ENCODE measurements around the gene ZNF205.

Gene ZNF205

GRCh38 chr16:3140603-3141427 is 28.4 kb downstream of the ZNF205 start:
- TF ChIP-seq GATA1 (IDR thresholded peaks at IDR 0.05; ENCODE audit: low read depth, low read length), result no peak
- TF ChIP-seq POLR2A (IDR thresholded peaks at IDR 0.05; ENCODE audit: low read length), result no peak
- DNase-seq, result no peak

- TF ChIP-seq GATA1 (IDR thresholded peaks at IDR 0.05; ENCODE audit: low read depth, low read length) (no peak), POLR2A (IDR thresholded peaks at IDR 0.05; ENCODE audit: low read length) (no peak)
Measured at GRCh38 chr16:3141781-3142311, 29.5 kb downstream of the ZNF205 start.

GRCh38 chr16:3142327-3142726 is 29.9 kb downstream of the ZNF205 start:
- TF ChIP-seq GATA1 (IDR thresholded peaks at IDR 0.05; ENCODE audit: low read depth, low read length) (no peak), POLR2A (IDR thresholded peaks at IDR 0.05; ENCODE audit: low read length) (no peak)

More at GRCh38 chr16:3141781-3142311, 29.5 kb downstream of the ZNF205 start:
- DNase-seq, result no peak

GRCh38 chr16:3142770-3143169 is 30.4 kb downstream of the ZNF205 start:
- no peak for DNase-seq
- TF ChIP-seq GATA1 (IDR thresholded peaks at IDR 0.05; ENCODE audit: low read depth, low read length), result no peak
- no peak for TF ChIP-seq POLR2A (IDR thresholded peaks at IDR 0.05; ENCODE audit: low read length)

More at GRCh38 chr16:3142327-3142726, 29.9 kb downstream of the ZNF205 start:
- no peak for DNase-seq

GRCh38 chr16:3143189-3143588 is 30.8 kb downstream of the ZNF205 start:
- no peak for DNase-seq
- no peak for TF ChIP-seq GATA1 (IDR thresholded peaks at IDR 0.05; ENCODE audit: low read depth, low read length)

GRCh38 chr16:3143598-3144320 is 31.4 kb downstream of the ZNF205 start:
- TF ChIP-seq POLR2A (IDR thresholded peaks at IDR 0.05; ENCODE audit: low read length) (no peak), GATA1 (IDR thresholded peaks at IDR 0.05; ENCODE audit: low read depth, low read length) (no peak)
- DNase-seq, result no peak

- no peak for DNase-seq
- TF ChIP-seq POLR2A (IDR thresholded peaks at IDR 0.05; ENCODE audit: low read length) (no peak), GATA1 (IDR thresholded peaks at IDR 0.05; ENCODE audit: low read depth, low read length) (no peak)
Measured at GRCh38 chr16:3144321-3144983, 32.1 kb downstream of the ZNF205 start.

GRCh38 chr16:3145151-3145550 is 32.8 kb downstream of the ZNF205 start:
- DNase-seq, result no peak
- TF ChIP-seq GATA1 (IDR thresholded peaks at IDR 0.05; ENCODE audit: low read depth, low read length), result no peak
- no peak for TF ChIP-seq POLR2A (IDR thresholded peaks at IDR 0.05; ENCODE audit: low read length)

GRCh38 chr16:3145660-3146059 is 33.3 kb downstream of the ZNF205 start:
- TF ChIP-seq POLR2A (IDR thresholded peaks at IDR 0.05; ENCODE audit: low read length) (no peak), GATA1 (IDR thresholded peaks at IDR 0.05; ENCODE audit: low read depth, low read length) (no peak)
- no peak for DNase-seq

GRCh38 chr16:3147046-3147756 is 34.8 kb downstream of the ZNF205 start:
- TF ChIP-seq POLR2A (IDR thresholded peaks at IDR 0.05; ENCODE audit: low read length) (no peak), GATA1 (IDR thresholded peaks at IDR 0.05; ENCODE audit: low read depth, low read length) (no peak)
- DNase-seq, result no peak

GRCh38 chr16:3147757-3148104 is 35.3 kb downstream of the ZNF205 start:
- DNase-seq, result no peak
- no peak for TF ChIP-seq GATA1 (IDR thresholded peaks at IDR 0.05; ENCODE audit: low read depth, low read length)
- no peak for TF ChIP-seq POLR2A (IDR thresholded peaks at IDR 0.05; ENCODE audit: low read length)

GRCh38 chr16:3148256-3149192 is 36.1 kb downstream of the ZNF205 start:
- TF ChIP-seq GATA1 (IDR thresholded peaks at IDR 0.05; ENCODE audit: low read depth, low read length), result no peak
- TF ChIP-seq POLR2A (IDR thresholded peaks at IDR 0.05; ENCODE audit: low read length), result no peak
- no peak for DNase-seq

GRCh38 chr16:3149193-3149530 is 36.8 kb downstream of the ZNF205 start:
- DNase-seq, result peak in 1 of 2 experiments; percentile 39
- no peak for TF ChIP-seq POLR2A (IDR thresholded peaks at IDR 0.05; ENCODE audit: low read length)
- no peak for TF ChIP-seq GATA1 (IDR thresholded peaks at IDR 0.05; ENCODE audit: low read depth, low read length)

Measured in erythroblast (primary cell).